Sigmoid colon (tissue), 7 donors: Measurements from ENCODE around the gene GTF2IRD1. TPM values are rescaled to one million over a fixed set of nuclear protein-coding genes. Genes with fewer than 3 reads are reported as not detected.
"Not testable (repeated sequence)": the region's sequence is repeated elsewhere in the genome, so short reads cannot be mapped to it uniquely, and the experiment has no call there.

Experiments used
- DNase-seq: peaks from one replicate; pipeline ENCODE4 v3.0.0-alpha.2; 2019
- H3K27ac ChIP-seq, 4 donors: fragments of 200-600 bp; sonication (generic); one replicate each; pipeline ENCODE4 v1.5.1; 2016 to 2019; ENCODE audit warnings: mild to moderate bottlenecking in 1 of 4
- H3K27me3 ChIP-seq, 3 donors: fragments of 200-600 bp; sonication (generic); one replicate each; pipeline ENCODE4 v1.5.1; 2019; ENCODE audit warnings: mild to moderate bottlenecking in 1 of 3
- H3K36me3 ChIP-seq, 4 donors: fragments of 200-600 bp; sonication (generic); one replicate each; pipeline ENCODE4 v1.5.1; 2016 to 2019
- H3K4me1 ChIP-seq, 4 donors: fragments of 200-600 bp; sonication (generic); one replicate each; pipeline ENCODE4 v1.5.1; 2017 to 2019
- H3K4me3 ChIP-seq, 4 donors: fragments of 200-600 bp; sonication (generic); one replicate each; pipeline ENCODE4 v1.5.1; 2017 to 2019; ENCODE audit warnings: mild to moderate bottlenecking in 2 of 4, moderate library complexity in 1 of 4
- H3K9me3 ChIP-seq, 4 donors: fragments of 200-600 bp in 3 of 4; sonication (generic) in 3 of 4; one replicate each; pipeline versions ENCODE4 v1.5.1 to v1.6.1; 2013 to 2019
- EP300 ChIP-seq, 4 donors: sonication (generic); formaldehyde crosslinking; IDR thresholded peaks; one replicate each; pipeline ENCODE4 v1.6.1; 2017; ENCODE audit warnings: antibody characterized with exemption in 4 of 4
- POLR2A ChIP-seq, 2 donors: fragments of 450-650 bp; IDR thresholded peaks; one replicate each; pipeline ENCODE4 v1.6.1; 2016; ENCODE audit warnings: antibody characterized with exemption in 2 of 2, mild to moderate bottlenecking in 2 of 2, moderate library complexity in 2 of 2
- POLR2AphosphoS5 ChIP-seq, 4 donors: sonication (generic); formaldehyde crosslinking; IDR thresholded peaks; one replicate each; pipeline ENCODE4 v1.6.1; 2017; ENCODE audit warnings: antibody characterized with exemption in 4 of 4
- WGBS, 2 donors: extraction: QIAGEN DNeasy Blood & Tissue Kit; methylation state at CpG; one replicate each; pipeline ENCODE4 v1.1.7; 2013; 5-methylcytosine and 5-hydroxymethylcytosine counted together
- intact Hi-C: fragments of 100-400 bp; cut with DNase I; formaldehyde crosslinking; loops from one replicate; pipeline ENCODE4 v1.15.1; 2023
- polyA plus RNA-seq, 3 donors: library from polyadenylated mRNA; stranded (reverse); fragments of 200-250 nt; gene quantifications; one replicate each; pipeline ENCODE4 v1.2.3, GENCODE V29; 2013
- total RNA-seq, 4 donors: library from RNA; depleted of rRNA; stranded (reverse); fragments of >200 nt; gene quantifications; one replicate each; pipeline ENCODE4 v1.1.0, GENCODE V29; 2016
- TF ChIP-seq, protein P1 (sequence below), 4 experiments: fragments of 450-650 bp in 3 of 4; fragments of 200-600 bp in 1 of 4; IDR thresholded peaks; one replicate each; pipeline ENCODE4 v1.5.1; 2016 to 2019; ENCODE audit warnings: antibody characterized with exemption in 4 of 4, mild to moderate bottlenecking in 3 of 4, moderate library complexity in 2 of 4
- donor health status: healthy with polysubstance abuse.
- donor health status: Bipolar disorder and iron deficiency.
- donor health status: healthy.

The GTF2IRD1 gene
- total and polyA plus RNA-seq, 7 donors, result 1.8 to 24.2 (median 15.0) TPM

DNA sequence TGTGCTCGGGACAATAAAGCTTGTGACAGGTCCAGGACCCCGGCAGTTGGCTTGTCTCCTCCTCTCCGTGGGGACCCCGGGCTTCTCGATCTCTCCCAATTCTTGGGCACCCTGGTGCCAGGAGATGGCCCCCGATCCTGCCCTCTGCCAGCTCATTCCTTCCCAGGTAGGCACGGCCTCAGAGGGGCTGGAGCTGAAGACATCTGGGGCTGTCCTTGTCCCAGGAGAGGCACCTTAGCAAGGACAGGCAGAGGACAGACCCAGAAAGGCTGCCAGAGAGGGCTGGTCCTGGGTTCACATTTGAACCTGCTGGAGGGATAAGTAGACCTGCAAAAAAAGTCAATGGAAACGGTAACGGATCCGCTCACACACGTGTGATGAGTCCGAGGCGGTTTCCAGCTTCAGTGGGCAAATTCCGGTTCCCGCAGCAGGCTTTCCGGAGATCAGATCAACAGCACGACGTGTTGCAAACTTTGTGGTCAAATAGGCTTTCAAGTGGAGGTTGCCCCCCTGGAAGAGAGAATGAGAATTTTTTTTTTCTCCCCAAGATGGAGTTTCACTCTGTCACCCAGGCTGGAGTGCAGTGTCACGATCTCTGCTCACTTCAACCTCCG lies 47.7 kb upstream of the GTF2IRD1 start:
- WGBS, 2 donors, result 90 to 92% methylated on average over 20 of the region's 20 CpGs
- H3K36me3 ChIP-seq, result peaks cover 0 to 30% (median 8%) of the 10 kb centered on the region in 4 donors
- DNase-seq, result peak; percentile 36
- H3K4me1 ChIP-seq, result no peaks in the 10 kb centered on the region
- H3K4me3 ChIP-seq, result no peak overlapping the region
- intact Hi-C loops, result no loop called here
- H3K9me3 ChIP-seq, result no peaks in the 10 kb centered on the region
- TF ChIP-seq POLR2AphosphoS5 (IDR thresholded peaks at IDR 0.05), result no peak
- TF ChIP-seq, protein P1, sequence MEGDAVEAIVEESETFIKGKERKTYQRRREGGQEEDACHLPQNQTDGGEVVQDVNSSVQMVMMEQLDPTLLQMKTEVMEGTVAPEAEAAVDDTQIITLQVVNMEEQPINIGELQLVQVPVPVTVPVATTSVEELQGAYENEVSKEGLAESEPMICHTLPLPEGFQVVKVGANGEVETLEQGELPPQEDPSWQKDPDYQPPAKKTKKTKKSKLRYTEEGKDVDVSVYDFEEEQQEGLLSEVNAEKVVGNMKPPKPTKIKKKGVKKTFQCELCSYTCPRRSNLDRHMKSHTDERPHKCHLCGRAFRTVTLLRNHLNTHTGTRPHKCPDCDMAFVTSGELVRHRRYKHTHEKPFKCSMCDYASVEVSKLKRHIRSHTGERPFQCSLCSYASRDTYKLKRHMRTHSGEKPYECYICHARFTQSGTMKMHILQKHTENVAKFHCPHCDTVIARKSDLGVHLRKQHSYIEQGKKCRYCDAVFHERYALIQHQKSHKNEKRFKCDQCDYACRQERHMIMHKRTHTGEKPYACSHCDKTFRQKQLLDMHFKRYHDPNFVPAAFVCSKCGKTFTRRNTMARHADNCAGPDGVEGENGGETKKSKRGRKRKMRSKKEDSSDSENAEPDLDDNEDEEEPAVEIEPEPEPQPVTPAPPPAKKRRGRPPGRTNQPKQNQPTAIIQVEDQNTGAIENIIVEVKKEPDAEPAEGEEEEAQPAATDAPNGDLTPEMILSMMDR (IDR thresholded peaks at IDR 0.05), result no peak
- no peak for TF ChIP-seq POLR2A (IDR thresholded peaks at IDR 0.05)
- no peak overlapping the region for H3K27ac ChIP-seq
- no peaks in the 10 kb centered on the region for H3K27me3 ChIP-seq

DNA sequence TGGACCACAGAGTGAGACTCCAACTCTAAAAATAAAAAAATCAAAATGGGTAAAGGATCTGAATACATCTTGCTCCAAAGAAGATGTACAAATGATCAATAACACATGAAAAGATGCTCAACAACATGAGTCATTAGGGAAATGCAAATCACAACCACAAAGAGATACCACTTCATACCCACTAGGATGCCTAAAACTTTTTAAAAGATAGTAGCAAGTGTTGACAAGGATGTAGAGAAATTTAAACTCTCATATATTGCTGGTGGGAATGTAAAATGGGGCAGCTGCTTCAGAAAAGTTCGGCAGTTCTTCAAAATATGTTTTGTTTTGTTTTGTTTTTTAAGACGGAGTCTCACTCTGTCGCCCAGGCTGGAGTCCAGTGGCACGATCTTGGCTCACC lies 45.7 kb upstream of the GTF2IRD1 start:
- no peaks in the 10 kb centered on the region for H3K9me3 ChIP-seq
- intact Hi-C loops, result no loop called here
- WGBS, 2 donors, result 67 to 68% methylated on average over 4 of the region's 4 CpGs
- no peak overlapping the region for H3K27ac ChIP-seq
- H3K4me1 ChIP-seq, result no peaks in the 10 kb centered on the region
- no peaks in the 10 kb centered on the region for H3K27me3 ChIP-seq
- TF ChIP-seq, protein P1 (IDR thresholded peaks at IDR 0.05), result no peak
- peaks cover 0 to 18% (median 6%) of the 10 kb centered on the region in 4 donors for H3K36me3 ChIP-seq
- DNase-seq, result no peak
- no peak overlapping the region for H3K4me3 ChIP-seq

DNA sequence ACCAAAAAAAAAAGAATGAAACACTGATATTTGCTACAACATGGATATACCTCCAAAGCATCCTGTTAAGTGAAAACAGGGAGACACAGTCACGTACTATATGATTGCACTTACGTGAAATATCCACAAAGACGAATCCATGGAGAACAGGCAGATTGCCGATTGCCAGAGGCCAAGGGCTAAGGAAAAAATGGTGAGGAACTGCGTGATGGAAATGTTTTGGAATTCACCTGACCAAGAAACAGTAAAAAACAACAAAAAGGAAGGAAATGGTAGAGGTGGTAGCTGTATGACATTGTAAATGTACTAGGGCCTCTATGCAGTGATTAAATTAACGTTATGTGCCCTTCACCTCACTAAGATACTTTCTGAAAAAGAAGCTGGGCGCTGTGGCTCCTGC lies 44.1 kb upstream of the GTF2IRD1 start:
- Histone ChIP-seq H3K4me1 (no peaks in the 10 kb centered on the region), H3K4me3 (no peak overlapping the region), H3K9me3 (no peaks in the 10 kb centered on the region), H3K36me3 (peaks cover 0 to 8% (median 2%) of the 10 kb centered on the region in 4 donors), H3K27ac (no peak overlapping the region), H3K27me3 (no peaks in the 10 kb centered on the region)
- WGBS, 2 donors, result 47 to 71% methylated on average over 7 of the region's 7 CpGs
- TF ChIP-seq POLR2AphosphoS5 (IDR thresholded peaks at IDR 0.05), result no peak
- TF ChIP-seq EP300 (IDR thresholded peaks at IDR 0.05), result no peak
- no peak for TF ChIP-seq POLR2A (IDR thresholded peaks at IDR 0.05)
- intact Hi-C loops, result no loop called here
- no peak for DNase-seq

DNA sequence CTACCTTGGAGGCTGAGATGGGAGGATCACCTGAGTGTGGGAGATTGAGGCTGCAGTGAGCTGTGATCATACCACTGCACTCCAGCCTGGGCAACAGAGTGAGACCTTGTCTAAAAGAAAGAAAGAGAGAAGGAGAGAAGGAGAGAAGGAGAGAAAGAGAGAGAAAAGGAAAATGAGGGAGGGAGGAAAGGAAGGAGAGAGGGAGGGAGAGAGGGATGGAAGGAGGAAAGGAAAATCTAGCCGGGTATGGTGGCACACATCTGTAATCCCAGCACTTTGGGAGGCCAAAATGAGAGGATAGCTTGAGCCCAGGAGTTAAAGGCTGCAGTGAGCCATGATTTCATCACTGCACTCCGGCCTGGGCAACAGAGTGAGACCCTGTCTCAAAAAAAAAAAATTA lies 42.9 kb upstream of the GTF2IRD1 start:
- no peak overlapping the region for H3K4me3 ChIP-seq
- intact Hi-C loops, result no loop called here
- H3K9me3 ChIP-seq, result no peaks in the 10 kb centered on the region
- no peaks in the 10 kb centered on the region for H3K4me1 ChIP-seq
- TF ChIP-seq POLR2A (IDR thresholded peaks at IDR 0.05) (no peak), POLR2AphosphoS5 (IDR thresholded peaks at IDR 0.05) (no peak), EP300 (IDR thresholded peaks at IDR 0.05) (no peak)
- TF ChIP-seq, protein P1 (IDR thresholded peaks at IDR 0.05), result no peak
- 48 to 72% methylated on average over 2 of the region's 2 CpGs for whole genome bisulfite sequencing, 2 donors
- no peak overlapping the region for H3K27ac ChIP-seq
- DNase-seq, result no peak
- H3K27me3 ChIP-seq, result no peaks in the 10 kb centered on the region
- H3K36me3 ChIP-seq, result no peaks in the 10 kb centered on the region

DNA sequence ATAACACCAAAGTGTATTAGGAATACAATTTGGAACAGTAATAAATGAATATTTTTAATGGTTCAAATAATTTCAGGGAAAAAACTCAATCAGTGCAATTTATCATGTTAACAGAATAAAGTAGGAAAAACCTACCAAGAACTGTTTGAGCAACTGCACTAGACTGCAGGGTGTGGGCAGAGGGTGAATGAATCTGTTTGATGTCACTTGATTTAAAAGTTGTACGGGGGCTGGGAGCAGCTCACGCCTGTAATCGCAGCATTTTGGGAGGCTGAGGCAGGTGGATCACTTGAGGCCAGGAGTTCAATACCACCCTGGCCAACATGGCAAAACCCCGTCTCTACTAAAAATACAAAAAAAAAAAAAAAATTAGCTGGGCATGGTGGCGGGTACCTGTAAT lies 42.1 kb upstream of the GTF2IRD1 start:
- H3K27ac ChIP-seq, H3K27me3 ChIP-seq, H3K4me1 ChIP-seq, DNase-seq, intact Hi-C loops, H3K36me3 ChIP-seq, H3K9me3 ChIP-seq, H3K4me3 ChIP-seq: not testable (repeated sequence)
- WGBS, 2 donors, result 65 to 78% methylated on average over 5 of the region's 5 CpGs

DNA sequence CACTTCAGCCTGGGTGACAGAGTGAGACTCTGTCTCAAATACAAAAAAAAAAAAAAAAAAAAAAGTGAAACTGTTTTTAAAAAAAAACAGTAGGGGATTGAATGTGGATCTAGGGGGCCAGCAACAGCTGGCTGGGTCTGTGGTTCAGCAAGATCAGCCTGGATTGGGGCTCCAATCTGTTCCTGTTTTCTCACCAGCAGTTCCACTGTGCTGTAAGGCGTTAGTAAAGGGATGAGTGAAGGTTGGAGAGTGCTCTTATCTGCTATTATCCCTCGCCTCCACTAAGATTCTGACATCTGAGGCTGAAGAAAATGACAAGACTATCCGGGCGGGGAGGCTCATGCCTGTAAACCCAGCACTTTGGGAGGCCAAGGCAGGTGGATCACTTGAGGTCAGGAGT lies 41.6 kb upstream of the GTF2IRD1 start:
- H3K4me3 ChIP-seq, result no peak overlapping the region
- peaks cover 0 to under 1% (median 0%) of the 10 kb centered on the region in 4 donors for H3K4me1 ChIP-seq
- intact Hi-C loops, result no loop called here
- no peak for DNase-seq
- 23 to 45% methylated on average over 4 of the region's 4 CpGs for WGBS, 2 donors
- no peaks in the 10 kb centered on the region for H3K9me3 ChIP-seq
- TF ChIP-seq, protein P1 (IDR thresholded peaks at IDR 0.05), result no peak
- TF ChIP-seq POLR2AphosphoS5 (IDR thresholded peaks at IDR 0.05), result no peak
- TF ChIP-seq EP300 (IDR thresholded peaks at IDR 0.05), result no peak
- no peak for TF ChIP-seq POLR2A (IDR thresholded peaks at IDR 0.05)
- H3K36me3 ChIP-seq, result no peaks in the 10 kb centered on the region
- H3K27ac ChIP-seq, result no peak overlapping the region
- H3K27me3 ChIP-seq, result no peaks in the 10 kb centered on the region
